ENCODE data around the gene GPR156.

DNA sequence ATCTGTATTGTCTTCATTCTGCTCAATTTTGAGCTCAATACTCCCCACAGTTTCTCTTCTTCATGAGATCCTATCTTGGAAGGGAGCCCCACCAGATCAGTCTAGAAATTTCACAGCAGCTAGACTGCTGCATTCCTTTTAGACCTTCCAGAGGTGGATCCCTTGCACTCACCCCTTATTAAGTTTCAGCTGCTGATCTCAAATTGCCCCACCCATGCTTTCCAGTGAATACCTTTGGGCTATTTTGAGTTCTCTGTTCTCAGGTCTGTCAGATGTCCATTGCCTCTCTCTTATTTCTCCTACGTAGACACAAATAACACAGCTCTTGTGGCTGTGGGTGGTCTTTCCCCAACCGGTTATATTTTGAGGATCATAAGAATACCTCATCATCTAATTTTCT, 60.8 kb downstream of the GPR156 start:
- TF ChIP-seq, protein P1, sequence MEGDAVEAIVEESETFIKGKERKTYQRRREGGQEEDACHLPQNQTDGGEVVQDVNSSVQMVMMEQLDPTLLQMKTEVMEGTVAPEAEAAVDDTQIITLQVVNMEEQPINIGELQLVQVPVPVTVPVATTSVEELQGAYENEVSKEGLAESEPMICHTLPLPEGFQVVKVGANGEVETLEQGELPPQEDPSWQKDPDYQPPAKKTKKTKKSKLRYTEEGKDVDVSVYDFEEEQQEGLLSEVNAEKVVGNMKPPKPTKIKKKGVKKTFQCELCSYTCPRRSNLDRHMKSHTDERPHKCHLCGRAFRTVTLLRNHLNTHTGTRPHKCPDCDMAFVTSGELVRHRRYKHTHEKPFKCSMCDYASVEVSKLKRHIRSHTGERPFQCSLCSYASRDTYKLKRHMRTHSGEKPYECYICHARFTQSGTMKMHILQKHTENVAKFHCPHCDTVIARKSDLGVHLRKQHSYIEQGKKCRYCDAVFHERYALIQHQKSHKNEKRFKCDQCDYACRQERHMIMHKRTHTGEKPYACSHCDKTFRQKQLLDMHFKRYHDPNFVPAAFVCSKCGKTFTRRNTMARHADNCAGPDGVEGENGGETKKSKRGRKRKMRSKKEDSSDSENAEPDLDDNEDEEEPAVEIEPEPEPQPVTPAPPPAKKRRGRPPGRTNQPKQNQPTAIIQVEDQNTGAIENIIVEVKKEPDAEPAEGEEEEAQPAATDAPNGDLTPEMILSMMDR (IDR thresholded peaks at IDR 0.05; ENCODE audit: insufficient read depth, low read length) = no peak
- TF ChIP-seq POLR2AphosphoS5 (IDR thresholded peaks at IDR 0.05; ENCODE audit: low read depth) = no peak
- TF ChIP-seq, protein P2, sequence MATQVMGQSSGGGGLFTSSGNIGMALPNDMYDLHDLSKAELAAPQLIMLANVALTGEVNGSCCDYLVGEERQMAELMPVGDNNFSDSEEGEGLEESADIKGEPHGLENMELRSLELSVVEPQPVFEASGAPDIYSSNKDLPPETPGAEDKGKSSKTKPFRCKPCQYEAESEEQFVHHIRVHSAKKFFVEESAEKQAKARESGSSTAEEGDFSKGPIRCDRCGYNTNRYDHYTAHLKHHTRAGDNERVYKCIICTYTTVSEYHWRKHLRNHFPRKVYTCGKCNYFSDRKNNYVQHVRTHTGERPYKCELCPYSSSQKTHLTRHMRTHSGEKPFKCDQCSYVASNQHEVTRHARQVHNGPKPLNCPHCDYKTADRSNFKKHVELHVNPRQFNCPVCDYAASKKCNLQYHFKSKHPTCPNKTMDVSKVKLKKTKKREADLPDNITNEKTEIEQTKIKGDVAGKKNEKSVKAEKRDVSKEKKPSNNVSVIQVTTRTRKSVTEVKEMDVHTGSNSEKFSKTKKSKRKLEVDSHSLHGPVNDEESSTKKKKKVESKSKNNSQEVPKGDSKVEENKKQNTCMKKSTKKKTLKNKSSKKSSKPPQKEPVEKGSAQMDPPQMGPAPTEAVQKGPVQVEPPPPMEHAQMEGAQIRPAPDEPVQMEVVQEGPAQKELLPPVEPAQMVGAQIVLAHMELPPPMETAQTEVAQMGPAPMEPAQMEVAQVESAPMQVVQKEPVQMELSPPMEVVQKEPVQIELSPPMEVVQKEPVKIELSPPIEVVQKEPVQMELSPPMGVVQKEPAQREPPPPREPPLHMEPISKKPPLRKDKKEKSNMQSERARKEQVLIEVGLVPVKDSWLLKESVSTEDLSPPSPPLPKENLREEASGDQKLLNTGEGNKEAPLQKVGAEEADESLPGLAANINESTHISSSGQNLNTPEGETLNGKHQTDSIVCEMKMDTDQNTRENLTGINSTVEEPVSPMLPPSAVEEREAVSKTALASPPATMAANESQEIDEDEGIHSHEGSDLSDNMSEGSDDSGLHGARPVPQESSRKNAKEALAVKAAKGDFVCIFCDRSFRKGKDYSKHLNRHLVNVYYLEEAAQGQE (IDR thresholded peaks at IDR 0.05; ENCODE audit: insufficient replicate concordance, low read depth) = no peak
- TF ChIP-seq GABPA (IDR thresholded peaks at IDR 0.05; ENCODE audit: low read depth) = no peak
